IPS-18a (cell line): ENCODE data around the gene EFNA2.
A peak's percentile ranks its signal among the peaks of the same experiment; 100 is the strongest.

Experiments used
- H3K27ac ChIP-seq: one replicate; pipeline ENCODE4 v1.5.1; 2013; ENCODE audit warnings: low read length
- H3K27me3 ChIP-seq: one replicate; pipeline ENCODE4 v1.6.1; 2013; ENCODE audit warnings: mild to moderate bottlenecking, low read length; ENCODE audit not compliant: control insufficient read depth, insufficient read depth
- H3K36me3 ChIP-seq: one replicate; pipeline ENCODE4 v1.6.1; 2013; ENCODE audit warnings: low read depth, low read length; ENCODE audit not compliant: control insufficient read depth
- H3K4me1 ChIP-seq: one replicate; pipeline ENCODE4 v1.6.1; 2013; ENCODE audit warnings: low read depth, low read length; ENCODE audit not compliant: control insufficient read depth
- H3K4me3 ChIP-seq: one replicate; pipeline ENCODE4 v1.5.1; 2013; ENCODE audit warnings: low read length
- H3K9ac ChIP-seq: one replicate; pipeline ENCODE4 v1.6.1; 2013; ENCODE audit warnings: mild to moderate bottlenecking, low read length, moderate library complexity
- H3K9me3 ChIP-seq: one replicate; pipeline ENCODE4 v1.6.1; 2013; ENCODE audit warnings: low read depth, low read length; ENCODE audit not compliant: control insufficient read depth

Gene EFNA2

DNA sequence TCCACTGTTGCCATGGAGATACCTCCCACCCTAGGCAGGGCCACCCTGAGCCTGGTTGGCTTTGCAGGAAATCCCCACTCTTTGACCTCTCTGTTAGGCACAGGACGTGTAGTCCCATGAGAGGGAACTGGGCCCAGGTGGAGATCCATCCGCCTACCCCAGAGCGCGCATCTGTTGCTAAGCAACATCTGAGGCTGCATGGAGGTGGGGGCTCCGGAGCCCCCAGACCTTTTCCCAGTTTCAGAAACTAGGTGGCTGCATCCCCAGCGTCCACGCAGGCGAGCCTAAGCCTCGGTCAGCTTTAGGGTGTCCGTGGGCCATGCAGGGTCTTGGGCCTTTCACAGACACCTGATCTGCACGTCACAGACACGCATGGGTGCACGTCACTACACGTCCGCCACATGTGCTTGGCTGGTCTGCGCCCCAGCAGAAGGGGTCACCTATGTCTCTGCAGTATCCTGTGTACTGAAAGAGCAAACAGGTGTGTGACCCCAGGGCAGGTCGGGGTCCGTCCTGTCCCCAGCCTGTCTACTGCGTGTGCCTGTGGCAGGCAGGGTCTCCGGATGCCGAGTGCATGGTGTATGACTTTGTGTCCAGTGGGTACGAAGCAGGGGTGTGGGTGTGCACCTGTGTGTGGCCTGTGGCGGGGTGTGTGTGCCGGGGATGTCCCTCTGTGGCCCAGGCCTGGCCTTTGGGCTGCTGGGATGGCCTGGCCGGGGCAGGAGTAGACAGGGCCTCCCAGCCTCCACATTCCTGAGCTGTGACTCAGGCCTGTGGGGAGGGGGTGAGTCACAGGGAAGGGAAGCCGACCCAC is 20.7 kb upstream of the EFNA2 start:
- H3K27ac ChIP-seq: no peak overlapping the region
- peaks cover 46% of the 10 kb centered on the region for H3K4me1 ChIP-seq
- no peak overlapping the region for H3K9ac ChIP-seq
- peak overlapping the region; percentile 8 for H3K4me3 ChIP-seq
- H3K9me3 ChIP-seq: no peaks in the 10 kb centered on the region
- H3K36me3 ChIP-seq: no peaks in the 10 kb centered on the region
- peaks cover 12% of the 10 kb centered on the region for H3K27me3 ChIP-seq

DNA sequence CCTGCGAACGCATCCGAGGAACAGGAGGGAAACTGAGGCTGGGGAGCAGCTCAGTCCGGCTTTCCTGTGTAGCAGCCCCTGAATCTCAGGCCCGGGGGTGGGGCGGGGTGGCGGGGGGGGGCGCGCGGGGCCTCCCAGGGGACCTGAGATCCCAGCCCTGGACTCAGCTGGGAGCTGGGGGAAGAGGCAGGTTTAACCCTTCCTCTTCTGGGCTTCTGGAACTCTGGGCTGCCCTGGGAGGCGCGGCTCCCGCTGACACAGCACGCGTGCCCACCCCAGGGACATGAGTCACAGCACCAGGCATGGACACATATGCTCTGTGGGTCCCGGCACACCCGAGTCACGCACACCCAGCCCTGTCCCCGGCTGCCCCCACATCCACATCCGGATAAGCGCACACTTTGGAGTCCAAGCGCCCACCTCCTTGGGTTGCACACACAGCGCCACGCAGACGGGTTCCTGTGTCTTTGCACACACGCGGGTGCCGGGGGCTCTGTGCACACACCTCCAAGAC is 20.0 kb upstream of the EFNA2 start:
- Histone ChIP-seq H3K4me3 (peak overlapping the region; percentile 48), H3K36me3 (peaks cover 5% of the 10 kb centered on the region), H3K27me3 (peaks cover 12% of the 10 kb centered on the region), H3K9me3 (no peaks in the 10 kb centered on the region), H3K27ac (no peak overlapping the region), H3K4me1 (peaks cover 49% of the 10 kb centered on the region), H3K9ac (no peak overlapping the region)

DNA sequence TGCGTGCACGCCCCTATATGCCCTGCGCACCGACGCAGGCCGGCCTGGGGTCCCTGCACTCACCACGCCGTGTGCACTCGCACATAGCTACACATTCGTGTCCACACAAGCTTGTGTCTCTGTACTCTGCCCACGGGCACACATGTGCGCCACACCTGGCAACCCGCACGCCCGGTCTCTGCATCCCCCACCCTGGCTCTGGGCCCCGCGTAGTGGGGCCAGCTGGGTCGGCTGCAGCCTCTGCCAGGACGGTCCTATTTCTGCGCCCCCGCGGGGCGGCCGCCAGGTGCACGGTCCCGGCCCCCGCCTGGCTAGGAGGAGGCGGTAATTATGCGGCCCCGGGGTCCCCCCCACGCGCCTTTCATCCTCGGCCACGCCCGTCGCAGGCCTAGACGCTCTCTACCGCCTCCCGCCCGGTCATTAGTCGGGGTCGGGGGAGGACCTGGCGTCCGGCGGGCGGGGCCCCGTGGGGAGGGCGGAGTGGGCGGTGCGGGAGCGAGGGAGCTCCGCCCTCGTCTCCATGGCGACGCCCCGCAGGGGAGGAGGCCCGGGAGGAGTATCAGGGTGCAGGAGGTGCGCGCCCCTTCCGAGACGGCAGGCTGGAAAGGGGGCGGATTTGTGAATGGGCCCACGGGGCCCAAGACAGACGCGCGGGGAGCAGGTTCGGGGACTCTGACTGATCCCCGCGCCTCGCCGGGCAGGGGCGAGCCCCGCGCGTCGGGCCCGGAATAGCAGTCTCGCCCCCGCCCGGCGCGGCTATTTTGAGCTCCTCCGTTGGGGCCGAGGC is 19.4 kb upstream of the EFNA2 start:
- Histone ChIP-seq H3K27ac (no peak overlapping the region), H3K27me3 (peaks cover 12% of the 10 kb centered on the region), H3K9ac (peak overlapping the region; percentile 32), H3K9me3 (no peaks in the 10 kb centered on the region), H3K4me1 (peaks cover 49% of the 10 kb centered on the region), H3K4me3 (peak overlapping the region; percentile 48), H3K36me3 (peaks cover 11% of the 10 kb centered on the region)

DNA sequence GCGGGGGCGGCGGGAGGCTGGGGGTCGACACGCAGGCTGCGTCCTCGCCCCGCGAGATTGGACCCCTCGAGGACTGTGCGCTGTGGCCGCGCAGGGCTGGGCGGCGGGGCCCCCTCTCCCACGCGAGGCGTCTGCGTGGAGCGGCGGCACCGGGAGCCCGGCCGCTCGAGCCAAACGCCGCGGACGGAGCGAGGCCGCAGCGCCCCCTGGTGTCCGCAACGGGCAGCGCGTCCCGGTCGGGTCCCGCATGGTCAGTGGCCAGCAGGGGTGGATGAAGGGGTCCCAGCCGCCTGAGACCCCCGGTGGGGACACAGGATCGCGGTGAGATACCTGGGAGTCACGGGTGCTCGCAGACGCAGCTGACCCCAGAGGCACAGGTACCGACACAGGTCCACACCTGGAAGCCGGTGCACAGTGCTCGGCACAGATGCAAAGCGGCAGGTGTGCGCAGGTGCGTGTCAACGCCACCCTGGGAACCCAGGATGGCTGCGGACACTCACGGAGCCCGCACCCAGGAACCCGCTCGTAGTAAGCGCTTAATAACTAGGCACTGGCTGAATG is 18.7 kb upstream of the EFNA2 start:
- no peaks in the 10 kb centered on the region for H3K9me3 ChIP-seq
- peaks cover 18% of the 10 kb centered on the region for H3K36me3 ChIP-seq
- H3K4me3 ChIP-seq: peak overlapping the region; percentile 48
- H3K27me3 ChIP-seq: peaks cover 12% of the 10 kb centered on the region
- H3K27ac ChIP-seq: no peak overlapping the region
- peak overlapping the region; percentile 32 for H3K9ac ChIP-seq
- peaks cover 45% of the 10 kb centered on the region for H3K4me1 ChIP-seq

DNA sequence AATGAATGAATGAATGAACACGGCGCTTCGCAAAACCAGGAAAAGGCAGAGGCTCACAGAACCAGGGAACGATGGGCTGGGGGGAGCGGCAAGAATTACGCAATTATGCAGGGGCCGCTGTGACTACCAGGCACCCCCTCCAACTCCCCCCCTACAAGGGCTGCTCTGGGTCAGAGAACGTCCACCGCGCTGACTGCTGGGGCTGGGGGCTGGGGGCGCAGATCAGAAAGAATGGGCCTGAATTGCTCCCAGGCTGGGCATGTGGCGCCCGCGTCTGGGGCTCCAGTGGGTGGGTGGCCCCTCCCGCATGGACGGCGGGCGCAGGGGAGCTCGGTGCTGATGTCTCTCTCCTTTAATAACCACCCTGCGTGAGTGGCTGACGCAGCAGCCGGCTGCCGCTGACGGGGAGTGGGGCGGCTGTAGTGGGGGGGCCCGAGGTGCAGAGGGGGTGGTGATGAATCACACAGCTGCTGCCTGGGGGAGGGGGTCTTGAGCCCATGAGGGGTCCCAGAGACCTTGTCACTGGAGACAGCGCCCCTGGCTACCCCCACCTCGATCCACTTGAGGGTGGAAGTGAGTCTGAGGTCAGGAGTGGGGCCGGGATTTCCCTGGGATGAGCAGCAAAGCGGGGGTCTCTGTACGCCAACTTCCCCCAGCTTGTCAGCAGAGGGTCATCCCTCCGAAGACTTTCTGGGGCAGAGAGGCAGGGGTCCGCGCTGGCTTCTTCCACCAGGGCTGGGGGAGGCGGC is 18.0 kb upstream of the EFNA2 start:
- Histone ChIP-seq H3K4me1 (peaks cover 38% of the 10 kb centered on the region), H3K27ac (no peak overlapping the region), H3K9me3 (no peaks in the 10 kb centered on the region), H3K27me3 (peaks cover 12% of the 10 kb centered on the region), H3K36me3 (peaks cover 24% of the 10 kb centered on the region), H3K9ac (no peak overlapping the region), H3K4me3 (peak overlapping the region; percentile 48)

DNA sequence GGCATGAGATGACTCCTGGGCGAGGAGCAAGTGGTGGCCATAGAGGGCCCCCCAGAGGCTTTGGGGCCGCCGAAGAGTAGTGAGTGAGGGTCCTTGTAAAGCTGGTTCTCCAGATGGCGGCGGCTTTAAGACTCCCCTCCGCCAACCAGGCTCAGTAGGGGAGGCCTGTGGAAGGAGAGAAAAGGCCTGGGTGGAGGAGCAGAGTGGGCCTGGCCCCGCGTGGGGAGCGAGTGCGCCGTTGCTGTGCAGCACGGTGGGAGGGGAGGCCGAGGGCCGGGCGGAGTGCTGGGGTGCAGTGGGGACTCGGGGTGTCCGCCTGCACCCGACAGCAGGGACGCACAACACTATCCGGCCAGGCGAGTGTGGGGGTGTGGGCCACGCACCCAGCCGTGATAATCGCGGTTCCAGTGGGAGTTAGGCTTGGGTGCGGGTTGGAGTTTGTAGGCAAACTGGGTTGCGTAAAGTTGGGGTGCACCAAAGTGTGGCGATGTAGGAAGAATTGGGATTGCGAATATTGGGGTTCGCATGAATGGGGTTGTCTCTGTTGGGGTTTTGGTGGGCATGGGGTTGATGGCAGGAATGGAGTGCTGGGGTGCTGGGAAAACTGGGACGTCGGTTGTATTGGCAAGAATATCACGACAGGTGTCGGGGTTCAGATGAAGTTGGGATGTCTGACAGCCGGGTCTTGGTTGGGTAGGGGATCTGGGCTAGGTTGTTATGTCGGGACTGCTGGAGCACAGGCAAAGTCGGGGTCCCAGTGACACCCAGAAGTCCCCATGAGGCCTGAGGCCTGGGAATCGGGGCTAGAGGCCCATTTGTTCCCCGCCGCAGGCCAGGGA is 17.2 kb upstream of the EFNA2 start:
- H3K27me3 ChIP-seq: peaks cover 12% of the 10 kb centered on the region
- peak overlapping the region; percentile 29 for H3K4me3 ChIP-seq
- no peak overlapping the region for H3K9ac ChIP-seq
- peaks cover 32% of the 10 kb centered on the region for H3K36me3 ChIP-seq
- H3K9me3 ChIP-seq: no peaks in the 10 kb centered on the region
- no peak overlapping the region for H3K27ac ChIP-seq
- H3K4me1 ChIP-seq: peaks cover 33% of the 10 kb centered on the region

DNA sequence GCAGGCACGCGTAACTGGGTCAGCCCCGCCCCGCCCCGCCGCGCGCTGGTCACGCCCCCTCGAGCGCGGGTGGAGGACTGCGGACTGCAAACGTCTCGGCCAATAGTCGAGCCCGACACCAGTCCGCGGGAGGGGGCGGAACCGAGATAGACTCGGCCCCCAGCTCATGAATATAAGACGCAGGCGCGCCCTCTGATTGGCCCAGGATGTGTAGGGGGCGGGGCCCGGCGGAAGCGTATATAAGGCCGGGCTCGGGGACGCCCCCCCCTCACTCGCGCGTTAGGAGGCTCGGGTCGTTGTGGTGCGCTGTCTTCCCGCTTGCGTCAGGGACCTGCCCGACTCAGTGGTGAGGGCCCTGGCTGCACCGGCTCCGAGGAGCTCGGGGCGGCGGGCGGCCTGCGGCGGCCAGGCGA is 16.6 kb upstream of the EFNA2 start, which contains the start of gene CIRBP:
Gene CIRBP, plus strand, starts transcription at position 268 of the 413 bp plus-strand sequence. CDS start 1,602 bp downstream, outside the sequence.
- H3K4me3 ChIP-seq: peak within 1 kb of the TSS; percentile 89
- peaks cover 39% of the 10 kb centered on the region for H3K36me3 ChIP-seq
- H3K27me3 ChIP-seq: peaks cover 12% of the 10 kb centered on the region
- peaks cover 38% of the 10 kb centered on the region for H3K4me1 ChIP-seq
- H3K9me3 ChIP-seq: no peaks in the 10 kb centered on the region
- peak within 1 kb of the TSS; percentile 87 for H3K27ac ChIP-seq
- H3K9ac ChIP-seq: peak within 1 kb of the TSS; percentile 97

DNA sequence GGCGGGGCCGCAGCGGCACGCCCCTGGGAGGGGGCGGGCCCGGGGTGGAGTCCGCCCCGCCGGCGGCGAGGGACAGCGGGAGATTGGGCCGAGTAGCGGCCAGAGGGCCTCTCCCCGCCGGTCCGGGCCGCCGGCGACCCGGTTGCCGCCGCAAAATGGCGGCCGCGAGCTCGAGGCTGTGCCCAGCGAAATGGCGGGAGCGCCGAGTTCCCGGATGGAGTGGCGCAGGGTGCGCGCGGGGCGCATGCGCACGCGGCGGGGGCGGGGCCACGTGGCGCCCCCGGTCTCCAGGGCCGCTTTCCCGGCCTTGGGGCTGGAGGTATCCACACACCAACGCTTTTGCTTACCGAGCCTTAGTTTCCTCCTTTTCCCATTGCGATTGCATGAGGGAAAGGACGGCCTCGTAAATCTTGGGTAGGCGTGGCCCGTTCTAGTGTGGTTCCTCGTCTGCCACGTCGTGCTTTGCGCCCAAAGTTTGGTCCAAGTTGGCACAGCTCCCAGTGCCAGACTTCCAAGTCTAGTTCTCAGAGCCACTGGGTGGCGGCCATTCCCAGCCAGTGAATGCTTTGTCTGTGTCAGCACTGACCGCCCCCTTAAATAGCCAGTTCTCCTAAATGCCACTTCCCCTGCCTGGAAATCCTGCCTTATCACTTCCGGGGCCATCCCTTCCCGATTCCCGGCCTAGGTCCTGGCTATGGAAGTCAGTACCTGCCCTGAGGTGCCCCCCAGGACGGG is 16.0 kb upstream of the EFNA2 start:
- Histone ChIP-seq H3K4me3 (peak overlapping the region; percentile 89), H3K27ac (peak overlapping the region; percentile 87), H3K36me3 (peaks cover 44% of the 10 kb centered on the region), H3K27me3 (peaks cover 12% of the 10 kb centered on the region), H3K4me1 (peaks cover 35% of the 10 kb centered on the region), H3K9ac (peak overlapping the region; percentile 97), H3K9me3 (no peaks in the 10 kb centered on the region)

DNA sequence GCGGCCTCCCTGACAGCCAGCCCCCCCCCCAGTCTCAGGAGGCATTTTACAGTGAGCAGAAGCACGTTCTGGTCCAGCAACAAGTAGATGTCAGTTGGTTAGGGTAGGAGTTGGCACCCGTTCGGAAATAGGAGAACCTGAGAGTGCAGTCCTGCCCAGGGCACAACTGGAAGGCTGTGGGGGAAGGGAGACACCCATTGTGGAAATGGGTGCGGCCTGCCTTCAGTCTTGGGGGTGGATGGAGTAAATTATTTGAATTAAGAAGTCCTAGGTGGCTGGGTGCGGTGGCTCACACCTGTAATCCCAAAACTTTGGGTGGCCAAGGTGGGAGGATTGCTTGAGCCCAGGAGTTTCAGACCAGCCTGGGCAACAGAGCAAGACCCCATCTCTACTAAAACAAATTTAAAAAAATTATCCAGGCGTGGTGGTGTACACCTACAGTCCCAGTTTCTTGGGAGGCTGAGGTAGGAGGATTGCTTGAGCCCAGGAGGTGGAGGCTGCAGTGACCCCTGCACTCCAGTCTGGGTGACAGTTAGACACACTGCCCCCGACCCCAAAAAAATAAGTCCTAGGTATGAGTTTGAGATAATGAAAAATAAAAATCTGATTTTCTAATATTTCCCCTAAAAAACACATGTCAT is 15.3 kb upstream of the EFNA2 start:
- no peaks in the 10 kb centered on the region for H3K9me3 ChIP-seq
- H3K27ac ChIP-seq: peak overlapping the region; percentile 87
- H3K4me3 ChIP-seq: peak overlapping the region; percentile 89
- peaks cover 12% of the 10 kb centered on the region for H3K27me3 ChIP-seq
- peak overlapping the region; percentile 97 for H3K9ac ChIP-seq
- H3K4me1 ChIP-seq: peaks cover 28% of the 10 kb centered on the region
- peaks cover 46% of the 10 kb centered on the region for H3K36me3 ChIP-seq
